ENCODE results near the gene ARHGAP24.

ARHGAP24 gene

DNA sequence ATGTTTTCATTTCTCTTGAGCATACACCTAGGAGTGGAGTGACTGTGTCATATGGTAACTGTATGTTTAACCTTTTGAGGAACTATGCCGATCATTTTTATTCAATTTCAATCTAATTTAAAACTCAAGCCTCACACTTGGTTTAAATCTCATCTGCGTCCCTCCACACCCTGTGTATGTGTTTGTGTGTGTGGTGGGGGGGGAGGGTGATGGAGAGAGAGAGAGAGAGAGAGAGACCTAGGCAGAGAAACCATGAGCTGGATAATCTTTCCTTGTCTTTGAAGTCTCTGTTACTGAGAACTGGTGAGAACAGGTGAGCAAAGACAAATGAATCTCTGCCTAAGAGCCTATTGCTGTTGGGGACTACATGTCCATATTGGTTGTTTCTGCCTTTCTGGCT lies 105.0 kb downstream of the ARHGAP24 start:
- Histone ChIP-seq H3K9ac (ENCODE audit: low read length) (no peak overlapping the region), H3K79me1 (ENCODE audit: low read length) (no peaks in the 10 kb centered on the region), H3K4ac (ENCODE audit: low read depth, low read length) (no peak overlapping the region), H3K4me1 (ENCODE audit: control insufficient read depth, low read depth, low read length) (no peaks in the 10 kb centered on the region), H2BK15ac (replicated peaks; ENCODE audit: low read depth) (no peak overlapping the region), H4K8ac (ENCODE audit: low read depth, low read length) (no peak overlapping the region), H3K79me2 (ENCODE audit: control insufficient read depth, insufficient read depth, low read length) (no peaks in the 10 kb centered on the region), H2BK120ac (ENCODE audit: low read depth, low read length) (no peak overlapping the region), H3K27me3 (ENCODE audit: insufficient read depth, low read length, poor library complexity) (no peaks in the 10 kb centered on the region), H3K18ac (ENCODE audit: low read length) (no peak overlapping the region), H3K23ac (ENCODE audit: low read length) (no peak overlapping the region), H3K56ac (ENCODE audit: low read length) (no peak overlapping the region), H2AK5ac (ENCODE audit: low read length) (no peak overlapping the region), H3K36me3 (ENCODE audit: control insufficient read depth, insufficient read depth, low read length) (no peaks in the 10 kb centered on the region), H3K27ac (ENCODE audit: low read depth, low read length) (no peak overlapping the region), H2BK5ac (ENCODE audit: low read length) (no peak overlapping the region), H4K5ac (ENCODE audit: low read length) (no peak overlapping the region), H3K4me3 (ENCODE audit: low read length) (no peak overlapping the region), H3K4me2 (ENCODE audit: low read length) (no peak overlapping the region)
- no peak for DNase-seq
- WGBS (ENCODE audit: extremely low coverage, insufficient coverage, low lambda C conversion rate), result no CpG with 5 or more reads among the region's 2 CpGs

DNA sequence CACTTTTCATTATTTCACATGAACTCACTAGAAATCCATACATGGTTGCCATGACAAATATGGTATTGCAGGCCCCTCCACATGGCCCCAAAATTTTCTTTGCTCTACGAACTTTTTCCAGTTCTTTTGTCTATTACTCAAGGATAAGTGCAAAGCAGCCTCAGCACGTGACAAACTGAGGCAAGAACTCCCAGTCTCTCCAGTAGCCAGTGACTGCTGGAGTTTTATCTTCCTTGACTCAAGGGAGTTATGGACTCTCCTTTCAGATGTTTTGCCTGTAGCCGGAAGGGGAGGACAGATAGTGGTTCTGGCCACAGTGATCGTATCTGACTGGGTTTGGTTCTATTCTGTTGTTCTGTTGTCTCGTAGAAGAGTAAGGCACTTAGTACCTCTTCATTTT lies 105.5 kb downstream of the ARHGAP24 start:
- Histone ChIP-seq H2BK5ac (ENCODE audit: low read length) (no peak overlapping the region), H3K79me2 (ENCODE audit: control insufficient read depth, insufficient read depth, low read length) (no peaks in the 10 kb centered on the region), H3K18ac (ENCODE audit: low read length) (no peak overlapping the region), H4K8ac (ENCODE audit: low read depth, low read length) (no peak overlapping the region), H3K79me1 (ENCODE audit: low read length) (no peaks in the 10 kb centered on the region), H3K4me1 (ENCODE audit: control insufficient read depth, low read depth, low read length) (no peaks in the 10 kb centered on the region), H3K56ac (ENCODE audit: low read length) (no peak overlapping the region), H3K36me3 (ENCODE audit: control insufficient read depth, insufficient read depth, low read length) (no peaks in the 10 kb centered on the region), H2BK120ac (ENCODE audit: low read depth, low read length) (no peak overlapping the region), H3K4me2 (ENCODE audit: low read length) (no peak overlapping the region), H3K4ac (ENCODE audit: low read depth, low read length) (no peak overlapping the region), H2AK5ac (ENCODE audit: low read length) (no peak overlapping the region), H3K27ac (ENCODE audit: low read depth, low read length) (no peak overlapping the region), H4K5ac (ENCODE audit: low read length) (no peak overlapping the region), H3K9ac (ENCODE audit: low read length) (no peak overlapping the region), H3K27me3 (ENCODE audit: insufficient read depth, low read length, poor library complexity) (no peaks in the 10 kb centered on the region), H3K4me3 (ENCODE audit: low read length) (no peak overlapping the region), H3K23ac (ENCODE audit: low read length) (no peak overlapping the region), H2BK15ac (replicated peaks; ENCODE audit: low read depth) (no peak overlapping the region)
- no CpG with 5 or more reads among the region's 5 CpGs for WGBS (ENCODE audit: extremely low coverage, insufficient coverage, low lambda C conversion rate)
- DNase-seq, result no peak

DNA sequence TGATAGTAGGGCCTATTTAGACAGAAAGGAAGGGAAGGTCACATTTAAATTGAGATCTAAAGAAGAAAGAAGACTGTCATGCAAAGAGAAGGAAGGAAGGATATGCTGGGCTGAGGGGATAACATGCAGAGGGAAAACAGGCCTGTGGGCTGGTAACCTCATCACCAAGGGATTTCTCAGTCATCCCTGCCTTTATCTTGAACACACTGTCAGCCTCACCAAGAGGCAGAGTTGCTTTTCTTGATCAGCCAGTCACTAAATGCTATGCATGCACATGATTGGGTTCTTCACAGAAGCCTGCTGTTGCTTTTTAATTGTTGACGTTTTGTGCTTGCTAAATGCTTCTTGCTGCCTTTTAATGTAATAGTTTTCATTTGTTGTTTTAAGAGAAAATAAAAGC lies 113.0 kb downstream of the ARHGAP24 start:
- DNase-seq, result no peak
- H2BK15ac ChIP-seq (replicated peaks; ENCODE audit: low read depth), result no peak overlapping the region

DNA sequence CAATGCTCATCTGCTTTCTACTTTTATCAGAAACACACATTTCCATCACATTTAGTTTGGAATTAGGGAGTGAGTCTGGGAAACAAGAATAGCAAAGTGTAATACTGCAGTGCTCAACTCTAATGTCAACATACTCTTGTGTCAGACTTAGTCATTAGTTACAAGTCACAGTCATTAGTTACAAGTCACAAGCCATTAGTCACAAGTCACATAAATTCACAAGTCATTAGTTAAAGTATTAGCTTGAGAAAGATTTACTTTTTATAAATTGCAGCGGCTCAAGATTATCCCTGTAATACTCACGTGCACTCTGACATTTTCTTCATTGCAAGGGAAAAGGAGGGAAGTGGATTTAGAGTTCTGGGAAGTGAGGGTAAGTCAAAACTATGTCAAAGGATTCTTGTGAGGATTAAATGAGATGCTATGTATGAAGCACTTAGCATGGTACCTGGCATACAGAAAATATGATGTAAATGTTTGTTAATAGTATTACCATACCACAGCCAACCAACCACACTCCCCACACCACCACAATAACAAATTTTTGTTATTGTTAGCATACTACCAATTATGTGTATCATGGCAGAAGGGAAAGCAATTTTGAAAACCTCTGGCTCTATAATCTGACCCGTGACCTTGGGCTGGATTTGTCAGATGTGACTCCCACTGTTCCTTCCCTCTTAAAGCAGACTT lies 116.6 kb downstream of the ARHGAP24 start:
- Histone ChIP-seq H4K8ac (ENCODE audit: low read depth, low read length) (no peak overlapping the region), H2BK15ac (replicated peaks; ENCODE audit: low read depth) (no peak overlapping the region), H3K79me2 (ENCODE audit: control insufficient read depth, insufficient read depth, low read length) (no peaks in the 10 kb centered on the region), H3K27ac (ENCODE audit: low read depth, low read length) (no peak overlapping the region), H2AK5ac (ENCODE audit: low read length) (no peak overlapping the region), H3K56ac (ENCODE audit: low read length) (no peak overlapping the region), H2BK120ac (ENCODE audit: low read depth, low read length) (no peak overlapping the region), H3K4ac (ENCODE audit: low read depth, low read length) (no peak overlapping the region), H3K4me1 (ENCODE audit: control insufficient read depth, low read depth, low read length) (no peaks in the 10 kb centered on the region), H3K79me1 (ENCODE audit: low read length) (no peaks in the 10 kb centered on the region), H3K36me3 (ENCODE audit: control insufficient read depth, insufficient read depth, low read length) (no peaks in the 10 kb centered on the region), H2BK5ac (ENCODE audit: low read length) (no peak overlapping the region), H3K4me3 (ENCODE audit: low read length) (no peak overlapping the region), H4K5ac (ENCODE audit: low read length) (no peak overlapping the region), H3K4me2 (ENCODE audit: low read length) (no peak overlapping the region), H3K18ac (ENCODE audit: low read length) (no peak overlapping the region), H3K27me3 (ENCODE audit: insufficient read depth, low read length, poor library complexity) (no peaks in the 10 kb centered on the region), H3K23ac (ENCODE audit: low read length) (no peak overlapping the region), H3K9ac (ENCODE audit: low read length) (no peak overlapping the region)
- DNase-seq, result no peak
- no CpG with 5 or more reads among the region's 3 CpGs for WGBS (ENCODE audit: extremely low coverage, insufficient coverage, low lambda C conversion rate)

More for the DNA sequence above, 113.0 kb downstream of the ARHGAP24 start:
- no peak overlapping the region for H3K9ac ChIP-seq (ENCODE audit: low read length)
- H2BK120ac ChIP-seq (ENCODE audit: low read depth, low read length), result no peak overlapping the region
- H3K18ac ChIP-seq (ENCODE audit: low read length), result no peak overlapping the region
- no peaks in the 10 kb centered on the region for H3K27me3 ChIP-seq (ENCODE audit: insufficient read depth, low read length, poor library complexity)
- H3K23ac ChIP-seq (ENCODE audit: low read length), result no peak overlapping the region
- no peak overlapping the region for H2AK5ac ChIP-seq (ENCODE audit: low read length)
- H3K4me2 ChIP-seq (ENCODE audit: low read length), result no peak overlapping the region
- H3K36me3 ChIP-seq (ENCODE audit: control insufficient read depth, insufficient read depth, low read length), result no peaks in the 10 kb centered on the region
- WGBS (ENCODE audit: extremely low coverage, insufficient coverage, low lambda C conversion rate), result no CpG with 5 or more reads among the region's 1 CpG
- no peak overlapping the region for H3K4me3 ChIP-seq (ENCODE audit: low read length)
- H2BK5ac ChIP-seq (ENCODE audit: low read length), result no peak overlapping the region
- H4K5ac ChIP-seq (ENCODE audit: low read length), result no peak overlapping the region
- H3K56ac ChIP-seq (ENCODE audit: low read length), result no peak overlapping the region
- H3K4me1 ChIP-seq (ENCODE audit: control insufficient read depth, low read depth, low read length), result no peaks in the 10 kb centered on the region
- H3K79me2 ChIP-seq (ENCODE audit: control insufficient read depth, insufficient read depth, low read length), result no peaks in the 10 kb centered on the region
- no peaks in the 10 kb centered on the region for H3K79me1 ChIP-seq (ENCODE audit: low read length)
- H3K27ac ChIP-seq (ENCODE audit: low read depth, low read length), result no peak overlapping the region
- H4K8ac ChIP-seq (ENCODE audit: low read depth, low read length), result no peak overlapping the region
- no peak overlapping the region for H3K4ac ChIP-seq (ENCODE audit: low read depth, low read length)

DNA sequence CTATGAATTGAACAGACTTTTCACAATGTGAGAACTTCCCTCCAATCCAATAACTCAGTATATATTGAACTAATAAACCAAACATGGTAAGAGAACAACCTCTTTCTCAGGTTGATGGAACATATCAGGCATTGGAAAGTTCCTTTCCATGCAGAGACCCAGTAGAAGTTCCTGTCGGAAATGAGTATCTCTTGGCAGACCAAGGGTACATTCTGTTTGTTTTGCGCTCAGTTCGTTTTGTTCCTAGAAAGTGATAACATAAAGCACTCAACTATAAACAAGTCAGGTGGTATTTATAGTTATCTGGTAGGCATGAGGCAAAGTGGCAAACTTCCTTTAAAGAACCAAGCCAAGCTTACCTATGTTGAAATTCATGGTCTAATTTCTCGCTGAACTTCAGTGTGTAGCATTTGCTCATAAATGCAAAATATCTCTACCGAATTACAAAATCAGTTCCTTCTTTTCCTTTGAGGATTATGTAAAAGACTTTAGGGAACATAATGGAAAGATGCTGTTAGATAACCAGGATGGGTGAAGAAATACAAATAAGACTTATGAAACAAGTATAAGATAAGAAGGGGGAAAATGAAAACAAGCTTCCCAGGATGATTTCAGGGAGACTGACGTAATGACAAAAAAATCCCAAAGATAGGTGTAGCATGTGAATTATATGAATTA lies 120.3 kb downstream of the ARHGAP24 start:
- no CpG with 5 or more reads among the region's 6 CpGs for WGBS (ENCODE audit: extremely low coverage, insufficient coverage, low lambda C conversion rate)
- H3K4me1 ChIP-seq (ENCODE audit: control insufficient read depth, low read depth, low read length), result no peaks in the 10 kb centered on the region
- H4K5ac ChIP-seq (ENCODE audit: low read length), result no peak overlapping the region
- H3K18ac ChIP-seq (ENCODE audit: low read length), result no peak overlapping the region
- no peak overlapping the region for H3K9ac ChIP-seq (ENCODE audit: low read length)
- H3K27me3 ChIP-seq (ENCODE audit: insufficient read depth, low read length, poor library complexity), result no peaks in the 10 kb centered on the region
- H2AK5ac ChIP-seq (ENCODE audit: low read length), result no peak overlapping the region
- H3K23ac ChIP-seq (ENCODE audit: low read length), result no peak overlapping the region
- no peaks in the 10 kb centered on the region for H3K79me1 ChIP-seq (ENCODE audit: low read length)
- no peaks in the 10 kb centered on the region for H3K79me2 ChIP-seq (ENCODE audit: control insufficient read depth, insufficient read depth, low read length)
- H3K56ac ChIP-seq (ENCODE audit: low read length), result no peak overlapping the region
- no peak overlapping the region for H2BK15ac ChIP-seq (replicated peaks; ENCODE audit: low read depth)
- no peak for DNase-seq
- H3K27ac ChIP-seq (ENCODE audit: low read depth, low read length), result no peak overlapping the region
- H3K36me3 ChIP-seq (ENCODE audit: control insufficient read depth, insufficient read depth, low read length), result no peaks in the 10 kb centered on the region
- no peak overlapping the region for H3K4me2 ChIP-seq (ENCODE audit: low read length)
- H3K4me3 ChIP-seq (ENCODE audit: low read length), result no peak overlapping the region
- no peak overlapping the region for H4K8ac ChIP-seq (ENCODE audit: low read depth, low read length)
- no peak overlapping the region for H2BK120ac ChIP-seq (ENCODE audit: low read depth, low read length)
- H3K4ac ChIP-seq (ENCODE audit: low read depth, low read length), result no peak overlapping the region
- no peak overlapping the region for H2BK5ac ChIP-seq (ENCODE audit: low read length)

Data from mesendoderm (in vitro differentiated cells).